ENCODE data around the gene RAD51B.

The RAD51B gene

DNA sequence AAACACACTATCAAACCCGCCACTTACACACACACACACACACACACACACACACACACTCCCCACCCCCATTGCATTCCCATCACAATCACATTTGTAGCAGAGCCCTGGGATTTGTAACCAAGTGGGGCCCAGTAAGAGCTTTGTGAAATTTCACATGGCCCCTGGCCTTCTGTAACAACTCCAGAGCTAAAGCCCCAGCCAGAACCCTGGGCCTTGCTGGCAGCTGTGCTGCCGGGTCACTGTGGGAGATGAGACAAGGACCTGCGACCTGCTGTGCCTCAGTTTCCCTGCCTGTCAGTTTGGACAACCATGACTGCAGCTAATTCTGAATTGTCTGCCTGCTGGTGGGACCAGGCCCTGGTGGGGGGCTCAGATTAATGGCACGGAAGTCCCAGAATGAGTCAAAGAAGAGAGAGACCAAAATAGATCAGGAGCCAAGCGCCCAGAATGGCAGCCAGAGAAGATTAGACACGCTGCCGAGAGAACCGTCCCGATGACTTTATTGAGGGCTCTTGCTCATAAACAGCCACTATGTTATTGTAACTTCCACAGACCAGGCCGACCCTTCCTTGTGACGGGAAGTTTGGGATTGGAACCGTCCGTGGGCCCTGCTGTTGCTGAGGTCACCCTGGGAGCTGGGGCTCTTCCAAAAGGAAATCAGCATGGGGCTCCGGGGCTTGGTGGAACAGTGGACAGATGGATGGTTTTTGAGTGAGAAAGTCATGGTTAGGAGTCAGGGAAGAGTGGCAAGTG, 850.2 kb downstream of the RAD51B start:
- Histone ChIP-seq H3K4me1 (peaks cover 35% of the 10 kb centered on the region), H3K9me3 (ENCODE audit: control insufficient read depth, low read length) (no peaks in the 10 kb centered on the region), H3K27me3 (ENCODE audit: control insufficient read depth, insufficient read depth, low read length) (no peaks in the 10 kb centered on the region), H3K27ac (no peak overlapping the region), H3K4me2 (ENCODE audit: low read length) (no peak overlapping the region), H3K79me2 (no peaks in the 10 kb centered on the region), H3K9ac (no peak overlapping the region), H3K36me3 (ENCODE audit: control insufficient read depth, insufficient read depth, low read length) (no peaks in the 10 kb centered on the region), H3K4me3 (ENCODE audit: low read depth, low read length) (no peak overlapping the region), H2AFZ (no peak overlapping the region)
- TF ChIP-seq, protein P1, sequence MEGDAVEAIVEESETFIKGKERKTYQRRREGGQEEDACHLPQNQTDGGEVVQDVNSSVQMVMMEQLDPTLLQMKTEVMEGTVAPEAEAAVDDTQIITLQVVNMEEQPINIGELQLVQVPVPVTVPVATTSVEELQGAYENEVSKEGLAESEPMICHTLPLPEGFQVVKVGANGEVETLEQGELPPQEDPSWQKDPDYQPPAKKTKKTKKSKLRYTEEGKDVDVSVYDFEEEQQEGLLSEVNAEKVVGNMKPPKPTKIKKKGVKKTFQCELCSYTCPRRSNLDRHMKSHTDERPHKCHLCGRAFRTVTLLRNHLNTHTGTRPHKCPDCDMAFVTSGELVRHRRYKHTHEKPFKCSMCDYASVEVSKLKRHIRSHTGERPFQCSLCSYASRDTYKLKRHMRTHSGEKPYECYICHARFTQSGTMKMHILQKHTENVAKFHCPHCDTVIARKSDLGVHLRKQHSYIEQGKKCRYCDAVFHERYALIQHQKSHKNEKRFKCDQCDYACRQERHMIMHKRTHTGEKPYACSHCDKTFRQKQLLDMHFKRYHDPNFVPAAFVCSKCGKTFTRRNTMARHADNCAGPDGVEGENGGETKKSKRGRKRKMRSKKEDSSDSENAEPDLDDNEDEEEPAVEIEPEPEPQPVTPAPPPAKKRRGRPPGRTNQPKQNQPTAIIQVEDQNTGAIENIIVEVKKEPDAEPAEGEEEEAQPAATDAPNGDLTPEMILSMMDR (IDR thresholded peaks at IDR 0.05): no peak

DNA sequence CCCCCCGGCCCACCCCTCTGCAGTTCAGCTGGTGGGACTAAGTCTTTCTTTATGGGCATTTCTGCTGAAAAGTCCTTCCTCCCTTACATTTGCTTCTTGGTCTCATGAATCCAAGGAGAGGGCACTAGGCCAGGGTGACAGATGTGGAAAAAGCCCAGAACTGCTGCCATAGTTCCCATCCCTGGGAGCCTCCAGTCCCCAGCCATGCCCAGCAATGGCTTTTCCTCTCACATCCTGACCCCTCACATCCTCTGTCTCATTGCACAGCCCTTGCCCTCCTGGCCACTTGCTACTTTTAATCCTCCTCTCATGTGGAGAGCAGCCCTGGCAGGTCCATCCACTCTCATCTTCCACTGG, 850.8 kb downstream of the RAD51B start:
- no peaks in the 10 kb centered on the region for H3K79me2 ChIP-seq
- H3K4me3 ChIP-seq (ENCODE audit: low read depth, low read length): no peak overlapping the region
- H3K4me2 ChIP-seq (ENCODE audit: low read length): no peak overlapping the region
- peaks cover 30% of the 10 kb centered on the region for H3K4me1 ChIP-seq
- H3K27me3 ChIP-seq (ENCODE audit: control insufficient read depth, insufficient read depth, low read length): no peaks in the 10 kb centered on the region
- H3K9me3 ChIP-seq (ENCODE audit: control insufficient read depth, low read length): no peaks in the 10 kb centered on the region
- H3K9ac ChIP-seq: no peak overlapping the region
- TF ChIP-seq, protein P1 (IDR thresholded peaks at IDR 0.05): no peak
- no peak overlapping the region for H3K27ac ChIP-seq
- H3K36me3 ChIP-seq (ENCODE audit: control insufficient read depth, insufficient read depth, low read length): no peaks in the 10 kb centered on the region
- H2AFZ ChIP-seq: no peak overlapping the region

DNA sequence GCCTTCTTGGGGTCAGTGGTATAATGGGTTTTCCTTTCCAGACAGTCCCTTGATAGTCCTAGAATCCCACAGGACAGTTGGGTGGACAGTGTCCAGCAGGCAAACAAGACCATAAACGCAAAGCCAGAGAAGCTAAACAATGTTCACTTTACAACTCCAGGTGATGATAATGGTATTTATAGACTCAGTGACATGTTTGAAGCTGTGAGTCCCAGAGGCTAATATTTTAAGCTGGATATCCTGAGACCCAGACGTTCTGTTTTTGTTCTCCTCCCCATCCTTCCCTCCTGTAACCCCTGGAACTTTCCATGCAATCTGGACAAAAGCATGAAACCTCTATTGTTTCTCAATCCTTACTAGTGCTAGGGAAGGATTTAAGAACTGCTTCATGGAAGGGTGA, 852.3 kb downstream of the RAD51B start:
- no peaks in the 10 kb centered on the region for H3K9me3 ChIP-seq (ENCODE audit: control insufficient read depth, low read length)
- H2AFZ ChIP-seq: no peak overlapping the region
- H3K4me2 ChIP-seq (ENCODE audit: low read length): no peak overlapping the region
- no peaks in the 10 kb centered on the region for H3K27me3 ChIP-seq (ENCODE audit: control insufficient read depth, insufficient read depth, low read length)
- no peaks in the 10 kb centered on the region for H3K79me2 ChIP-seq
- no peak overlapping the region for H3K27ac ChIP-seq
- TF ChIP-seq, protein P1 (IDR thresholded peaks at IDR 0.05): no peak
- no peak overlapping the region for H3K9ac ChIP-seq
- no peaks in the 10 kb centered on the region for H3K36me3 ChIP-seq (ENCODE audit: control insufficient read depth, insufficient read depth, low read length)
- no peak overlapping the region for H3K4me3 ChIP-seq (ENCODE audit: low read depth, low read length)
- H3K4me1 ChIP-seq: peaks cover 14% of the 10 kb centered on the region

DNA sequence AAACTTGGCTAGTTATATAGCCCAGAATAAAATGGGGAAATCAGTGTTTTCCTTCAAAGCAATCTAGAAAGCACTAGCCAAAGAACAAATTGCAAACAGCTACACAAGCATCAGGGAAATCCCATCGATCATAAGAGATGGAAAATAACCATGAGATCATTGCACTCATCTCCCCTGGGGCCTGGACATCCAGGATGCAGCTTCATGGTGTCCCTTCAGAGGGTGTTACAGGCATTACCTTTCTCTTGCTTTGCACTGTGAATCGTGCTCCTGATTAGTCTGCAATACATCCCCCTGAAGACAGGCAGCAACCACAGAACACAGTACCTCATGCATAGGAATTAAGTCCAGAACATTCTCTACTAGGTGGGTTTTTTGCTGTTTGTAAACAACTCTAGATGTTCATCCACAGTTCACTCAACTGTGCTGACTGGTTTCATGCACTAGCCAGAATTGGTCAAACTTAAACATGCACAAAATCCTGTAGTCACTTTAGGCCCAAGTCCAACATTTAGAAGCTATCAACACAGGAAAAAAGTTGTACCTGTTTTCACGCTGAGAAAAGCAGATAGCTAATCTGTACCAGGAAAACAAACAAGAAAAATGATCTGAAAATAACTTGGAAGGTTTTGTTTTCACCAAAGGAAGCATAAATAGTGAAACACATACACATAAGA, 853.2 kb downstream of the RAD51B start:
- no peak overlapping the region for H3K9ac ChIP-seq
- H3K9me3 ChIP-seq (ENCODE audit: control insufficient read depth, low read length): no peaks in the 10 kb centered on the region
- H3K27me3 ChIP-seq (ENCODE audit: control insufficient read depth, insufficient read depth, low read length): no peaks in the 10 kb centered on the region
- no peak overlapping the region for H2AFZ ChIP-seq
- H3K27ac ChIP-seq: no peak overlapping the region
- no peaks in the 10 kb centered on the region for H3K36me3 ChIP-seq (ENCODE audit: control insufficient read depth, insufficient read depth, low read length)
- H3K4me1 ChIP-seq: peaks cover 6% of the 10 kb centered on the region
- H3K4me3 ChIP-seq (ENCODE audit: low read depth, low read length): no peak overlapping the region
- H3K79me2 ChIP-seq: no peaks in the 10 kb centered on the region
- TF ChIP-seq, protein P1 (IDR thresholded peaks at IDR 0.05): no peak
- H3K4me2 ChIP-seq (ENCODE audit: low read length): no peak overlapping the region

All from parathyroid adenoma (tissue), 2 donors.